22Rv1 (cell line): ENCODE results near the gene SLC25A15.

ENCODE experiments used
- ZFX ChIP-seq: fragments of 450-650 bp; IDR thresholded peaks from 2 replicates; pipeline ENCODE4 v1.6.1; 2017; ENCODE audit warnings: antibody characterized with exemption, borderline replicate concordance
- TF ChIP-seq, protein P1 (sequence below): fragments of 450-650 bp; IDR thresholded peaks from 2 replicates; pipeline ENCODE4 v1.5.1; 2017; ENCODE audit warnings: mild to moderate bottlenecking

DNA sequence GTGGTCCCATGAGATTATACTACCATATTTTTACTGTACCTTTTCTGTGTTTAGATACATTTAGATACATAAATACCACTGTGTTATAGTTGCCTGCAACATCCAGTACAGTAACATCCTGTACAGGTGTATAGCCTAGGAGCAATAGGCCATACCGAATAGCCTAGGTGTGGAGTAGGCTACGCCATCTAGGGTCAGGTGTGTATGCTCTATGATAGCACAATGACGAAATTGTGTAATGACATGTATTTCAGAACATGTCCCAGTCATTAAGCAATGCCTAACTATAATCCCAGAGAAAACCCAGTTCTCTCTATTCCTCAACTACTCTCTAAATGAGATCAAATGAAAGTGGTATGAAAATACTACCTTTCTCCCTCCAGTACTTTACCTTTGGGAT, 3.9 kb downstream of the SLC25A15 start:
- TF ChIP-seq, protein P1, sequence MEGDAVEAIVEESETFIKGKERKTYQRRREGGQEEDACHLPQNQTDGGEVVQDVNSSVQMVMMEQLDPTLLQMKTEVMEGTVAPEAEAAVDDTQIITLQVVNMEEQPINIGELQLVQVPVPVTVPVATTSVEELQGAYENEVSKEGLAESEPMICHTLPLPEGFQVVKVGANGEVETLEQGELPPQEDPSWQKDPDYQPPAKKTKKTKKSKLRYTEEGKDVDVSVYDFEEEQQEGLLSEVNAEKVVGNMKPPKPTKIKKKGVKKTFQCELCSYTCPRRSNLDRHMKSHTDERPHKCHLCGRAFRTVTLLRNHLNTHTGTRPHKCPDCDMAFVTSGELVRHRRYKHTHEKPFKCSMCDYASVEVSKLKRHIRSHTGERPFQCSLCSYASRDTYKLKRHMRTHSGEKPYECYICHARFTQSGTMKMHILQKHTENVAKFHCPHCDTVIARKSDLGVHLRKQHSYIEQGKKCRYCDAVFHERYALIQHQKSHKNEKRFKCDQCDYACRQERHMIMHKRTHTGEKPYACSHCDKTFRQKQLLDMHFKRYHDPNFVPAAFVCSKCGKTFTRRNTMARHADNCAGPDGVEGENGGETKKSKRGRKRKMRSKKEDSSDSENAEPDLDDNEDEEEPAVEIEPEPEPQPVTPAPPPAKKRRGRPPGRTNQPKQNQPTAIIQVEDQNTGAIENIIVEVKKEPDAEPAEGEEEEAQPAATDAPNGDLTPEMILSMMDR: no peak
- TF ChIP-seq ZFX: no peak
